Hematopoietic multipotent progenitor cell treated with erythropoietin and hydrocortisone succinate and interleukin-3 and kit ligand, for 6 days (in vitro differentiated cells): ENCODE data around the gene OSMR.
A peak's percentile ranks its signal among the peaks of the same experiment; 100 is the strongest.

Source experiments
- DNase-seq: peaks from one replicate; pipeline ENCODE4 v3.0.0-alpha.2; 2015

OSMR gene

DNA sequence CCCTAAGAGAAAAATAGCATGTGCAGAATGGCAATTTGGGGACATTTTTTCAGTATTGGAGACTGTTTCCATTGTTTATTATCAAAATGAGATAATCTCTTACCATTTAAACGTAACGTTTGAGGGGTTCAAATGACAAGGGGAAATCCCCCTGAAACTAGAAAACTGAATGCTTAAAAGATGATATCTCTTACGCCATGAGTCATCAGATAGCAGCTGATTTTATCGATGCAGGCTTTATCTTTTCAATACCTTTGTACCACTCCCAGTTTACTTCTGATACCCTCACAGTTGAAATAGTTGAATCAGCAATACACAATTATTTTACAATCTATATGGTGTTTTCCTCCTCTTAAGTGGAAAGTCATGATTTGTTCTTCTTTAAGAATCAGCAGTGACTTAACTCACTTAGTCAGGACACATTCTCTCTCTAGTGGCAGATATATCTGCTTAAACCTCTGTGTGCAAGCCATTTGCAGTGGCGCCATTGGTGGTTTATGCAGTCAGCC is 29.2 kb downstream of the OSMR start:
- no peak for DNase-seq

DNA sequence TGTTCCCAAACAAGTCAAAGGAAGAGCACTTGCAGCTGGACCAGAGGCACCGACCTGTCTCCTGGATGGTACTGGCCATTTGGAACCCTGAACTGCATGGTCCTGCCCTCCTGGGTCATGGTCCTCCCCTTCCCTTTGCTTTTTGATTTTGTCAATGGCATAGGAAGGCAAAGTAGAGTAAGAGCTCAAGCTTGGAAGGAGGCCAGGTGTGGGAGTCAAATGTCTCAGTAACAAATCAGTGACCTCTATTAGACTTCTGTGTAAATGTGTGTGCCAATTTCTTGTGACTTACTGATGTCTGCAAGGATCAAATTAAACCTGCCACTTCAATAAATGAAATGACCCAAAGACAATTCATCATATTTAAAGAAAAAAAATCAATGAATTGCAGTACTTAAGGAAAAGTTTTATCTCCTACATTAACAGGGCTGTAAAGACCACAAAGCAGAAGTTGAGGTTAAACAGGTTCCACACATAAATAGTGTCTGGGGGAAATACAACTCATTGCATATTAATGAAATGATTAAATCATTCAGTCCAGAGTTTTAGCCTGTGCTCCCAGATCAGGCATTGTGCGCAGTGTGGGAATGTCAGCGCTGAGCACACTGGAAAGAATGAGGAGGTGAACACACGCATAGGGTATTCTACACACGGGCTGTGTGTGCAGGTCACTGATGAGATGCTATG is 32.7 kb downstream of the OSMR start:
- DNase-seq: peak; percentile 10

DNA sequence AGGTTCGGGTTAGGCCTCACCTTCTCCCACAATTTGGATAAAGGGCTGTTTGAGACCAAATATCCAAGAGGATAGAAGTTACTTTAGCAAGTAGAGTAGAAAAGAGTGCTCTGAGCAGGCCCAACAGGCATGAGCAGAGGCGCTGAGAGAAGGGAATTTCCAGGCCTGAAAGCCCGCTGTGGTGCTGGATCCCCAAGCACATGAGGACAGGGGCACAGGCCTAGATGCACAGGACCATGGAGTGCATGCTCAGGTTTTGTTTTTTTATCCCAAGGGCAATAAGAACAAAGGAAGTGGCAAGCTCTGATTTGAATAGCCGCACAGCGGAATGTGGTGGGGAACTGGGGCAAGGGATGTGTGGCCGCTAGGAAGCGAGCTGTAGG is 33.3 kb downstream of the OSMR start:
- DNase-seq: no peak

DNA sequence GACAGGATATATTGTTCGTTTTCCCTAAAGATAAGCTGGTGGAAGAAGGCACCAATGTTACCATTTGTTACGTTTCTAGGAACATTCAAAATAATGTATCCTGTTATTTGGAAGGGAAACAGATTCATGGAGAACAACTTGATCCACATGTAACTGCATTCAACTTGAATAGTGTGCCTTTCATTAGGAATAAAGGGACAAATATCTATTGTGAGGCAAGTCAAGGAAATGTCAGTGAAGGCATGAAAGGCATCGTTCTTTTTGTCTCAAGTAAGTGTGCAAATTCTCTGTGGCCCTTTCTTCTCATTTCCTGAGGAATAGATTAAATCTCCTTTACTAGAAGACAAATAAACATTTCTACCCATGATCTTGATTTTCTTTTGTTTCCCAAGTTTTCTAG is 38.0 kb downstream of the OSMR start:
- DNase-seq: no peak

DNA sequence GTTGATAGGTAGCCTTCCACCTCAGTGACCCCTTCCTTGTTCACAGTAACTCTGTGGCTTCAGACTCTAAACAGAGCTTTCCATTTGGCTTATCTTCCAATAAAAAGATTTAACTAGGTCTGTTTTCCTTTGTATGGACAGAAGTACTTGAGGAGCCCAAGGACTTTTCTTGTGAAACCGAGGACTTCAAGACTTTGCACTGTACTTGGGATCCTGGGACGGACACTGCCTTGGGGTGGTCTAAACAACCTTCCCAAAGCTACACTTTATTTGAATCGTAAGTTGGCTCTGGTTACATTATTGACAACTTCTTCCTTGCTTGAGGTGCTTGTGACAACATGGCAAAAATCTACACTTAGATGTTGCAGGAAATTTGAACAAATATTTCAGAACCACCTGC is 39.4 kb downstream of the OSMR start:
- DNase-seq: no peak

DNA sequence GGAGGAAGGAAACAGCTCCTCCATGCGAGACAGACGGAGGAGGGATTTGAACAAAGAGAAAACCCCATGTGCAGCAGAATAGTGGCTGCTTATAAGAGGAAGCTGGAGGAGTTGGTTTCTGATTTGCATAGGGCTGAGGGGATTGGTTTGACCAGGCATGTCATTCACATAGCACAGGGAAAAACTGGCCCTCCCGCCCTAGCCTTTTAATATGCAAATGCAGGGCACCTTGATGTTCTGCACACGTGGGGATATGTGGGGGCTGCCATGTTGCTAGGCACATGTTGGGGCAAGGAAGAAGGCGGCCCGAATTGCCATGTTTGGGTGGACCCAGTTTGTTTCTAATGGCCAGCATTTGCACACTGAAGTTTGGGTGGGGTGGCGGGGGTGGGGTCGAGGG is 42.2 kb downstream of the OSMR start:
- DNase-seq: peak; percentile 2

DNA sequence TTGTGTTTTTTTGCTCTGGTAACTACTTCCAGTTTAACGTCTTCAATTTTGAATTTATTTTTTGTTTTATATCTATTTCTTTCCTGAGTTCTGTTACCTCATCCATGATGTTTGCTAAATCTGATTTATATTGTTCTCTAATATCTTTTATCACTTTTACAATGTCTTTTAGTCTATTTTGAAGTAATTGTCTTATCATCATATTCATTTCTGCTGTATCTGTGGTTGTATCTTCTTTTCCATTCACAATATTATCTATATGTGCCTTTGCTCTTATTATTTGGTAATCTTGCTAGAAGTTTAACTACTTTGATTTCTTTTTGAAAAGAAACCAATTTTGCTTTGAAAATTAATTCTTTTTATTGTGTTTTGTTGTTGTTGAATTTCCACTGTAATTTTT is 43.6 kb downstream of the OSMR start:
- no peak for DNase-seq

DNA sequence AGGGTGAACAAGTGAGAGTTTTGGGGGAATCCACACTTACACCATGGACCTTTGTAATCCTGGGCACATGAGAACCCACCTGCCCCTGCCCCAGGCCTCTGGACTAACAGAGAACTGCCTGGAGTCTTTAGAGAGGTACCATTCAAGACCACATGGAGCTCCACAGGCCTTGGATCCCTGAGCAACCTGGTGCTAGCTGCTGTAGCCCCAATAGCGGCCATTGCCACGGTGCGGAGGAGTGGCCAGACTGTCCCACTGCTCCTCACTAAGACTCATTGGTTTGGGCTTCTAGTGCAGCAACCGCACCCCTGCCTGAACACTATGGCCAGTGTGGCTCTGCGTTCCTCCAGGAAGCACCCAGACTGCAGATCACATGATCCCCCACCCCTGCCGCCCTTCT is 45.8 kb downstream of the OSMR start:
- DNase-seq: no peak

DNA sequence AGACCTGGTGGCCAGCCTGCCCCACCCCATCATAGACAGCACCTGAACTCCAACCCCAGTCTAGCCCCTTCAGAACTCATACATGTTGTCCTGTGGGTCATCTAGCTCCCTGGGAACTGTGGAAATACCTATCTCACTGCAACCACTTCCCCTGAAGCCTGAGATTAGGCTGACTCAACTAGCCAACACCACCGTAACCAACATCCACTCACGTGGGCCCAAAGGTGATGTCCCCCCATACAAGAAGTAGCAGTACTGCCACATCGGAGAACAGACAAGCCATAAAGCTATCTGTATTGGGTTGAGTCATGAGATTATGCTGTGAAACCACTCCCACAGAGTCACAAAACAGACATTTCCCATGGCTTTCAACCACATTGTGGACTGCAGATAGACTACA is 46.6 kb downstream of the OSMR start:
- no peak for DNase-seq

DNA sequence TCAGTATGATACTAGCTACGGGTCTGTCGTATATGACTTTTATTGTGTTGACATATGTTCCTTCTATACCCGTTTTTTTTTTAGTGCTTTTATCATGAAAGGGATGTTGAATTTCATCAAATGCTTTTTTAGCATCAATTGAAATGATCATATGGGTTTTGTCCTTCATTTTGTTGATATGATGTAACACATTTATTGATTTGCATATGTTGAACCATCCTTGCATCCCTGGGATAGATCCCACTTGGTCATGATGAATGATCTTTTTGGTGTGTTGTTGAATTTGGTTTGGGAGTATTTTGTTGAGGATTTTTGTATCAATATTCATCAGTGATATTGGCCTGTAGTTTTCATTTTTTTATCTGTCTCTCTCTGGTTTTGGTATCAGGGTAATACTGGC is 50.9 kb downstream of the OSMR start:
- no peak for DNase-seq

DNA sequence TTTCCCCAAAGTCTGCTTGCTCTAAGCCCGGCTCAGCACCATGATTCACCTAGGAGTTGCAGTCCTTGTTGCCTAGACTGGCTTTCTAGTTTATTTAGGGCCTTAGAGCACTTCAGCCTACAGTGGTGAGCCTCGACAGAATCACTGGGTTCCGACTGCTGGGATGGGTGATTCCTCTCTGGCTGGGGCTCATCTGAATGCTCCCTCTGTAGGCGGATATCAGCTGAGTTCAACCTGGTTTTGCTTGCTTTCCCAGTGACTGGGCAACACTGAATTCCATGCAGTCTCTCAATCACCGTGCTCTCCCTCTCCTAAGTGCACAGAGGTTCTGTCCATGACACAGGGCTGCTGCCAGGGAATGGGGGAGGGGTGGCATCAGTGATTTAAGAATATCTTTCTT is 54.1 kb downstream of the OSMR start:
- no peak for DNase-seq

DNA sequence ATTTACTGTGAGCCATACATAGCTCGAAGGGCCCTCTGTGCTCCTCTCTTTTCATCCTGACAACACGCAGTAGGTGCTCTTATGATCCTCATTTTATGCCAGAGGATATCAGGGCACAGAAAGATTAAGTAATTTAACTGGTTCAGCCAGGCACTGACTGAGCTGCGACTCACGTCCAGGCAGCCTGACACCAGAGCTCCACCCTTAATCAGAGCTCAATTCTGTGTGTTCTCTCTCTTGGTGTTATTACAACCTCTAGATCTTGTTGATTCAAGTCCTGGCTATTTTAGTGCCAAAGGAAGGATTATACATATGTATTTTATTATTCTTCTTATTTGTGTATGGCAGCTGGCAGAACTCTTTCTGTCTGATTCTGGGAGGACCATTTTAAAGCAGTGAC is 59.7 kb downstream of the OSMR start:
- DNase-seq: no peak

DNA sequence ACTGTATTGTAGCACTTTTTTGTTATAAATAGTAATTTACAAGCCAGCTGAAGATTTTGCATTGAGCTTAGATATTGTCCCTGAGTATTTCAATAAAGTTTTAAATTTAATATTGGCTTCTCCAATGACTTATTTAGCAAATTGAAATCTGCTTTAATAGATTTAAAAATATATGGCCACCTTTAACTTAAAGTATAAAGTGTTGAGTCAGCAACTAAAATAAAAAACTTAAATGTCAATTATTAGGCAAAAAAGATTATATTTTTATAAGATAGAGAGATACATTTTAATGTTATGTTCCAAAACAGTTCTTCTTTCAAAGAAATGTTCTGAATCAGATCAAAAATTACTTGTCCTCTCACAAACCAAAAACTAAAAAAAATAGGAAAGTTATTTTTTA is 60.7 kb downstream of the OSMR start:
- no peak for DNase-seq

DNA sequence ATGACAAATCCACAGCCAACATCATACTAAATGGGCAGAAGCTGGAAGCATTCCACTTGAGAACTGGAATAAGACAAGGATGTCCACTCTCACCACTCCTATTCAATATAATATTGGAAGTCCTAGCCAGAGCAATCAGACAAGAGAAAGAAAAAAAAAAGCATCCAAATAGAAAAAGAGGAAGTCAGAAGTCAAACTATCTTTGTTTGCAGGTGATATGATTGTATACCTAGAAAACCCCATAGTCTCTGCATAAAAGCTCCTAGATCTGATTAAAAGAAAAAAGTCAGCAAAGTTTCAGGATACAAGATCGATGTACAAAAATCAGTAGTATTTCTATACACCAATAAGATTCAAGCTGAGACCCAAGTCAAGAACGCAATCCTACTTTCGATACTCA is 66.1 kb downstream of the OSMR start:
- no peak for DNase-seq

DNA sequence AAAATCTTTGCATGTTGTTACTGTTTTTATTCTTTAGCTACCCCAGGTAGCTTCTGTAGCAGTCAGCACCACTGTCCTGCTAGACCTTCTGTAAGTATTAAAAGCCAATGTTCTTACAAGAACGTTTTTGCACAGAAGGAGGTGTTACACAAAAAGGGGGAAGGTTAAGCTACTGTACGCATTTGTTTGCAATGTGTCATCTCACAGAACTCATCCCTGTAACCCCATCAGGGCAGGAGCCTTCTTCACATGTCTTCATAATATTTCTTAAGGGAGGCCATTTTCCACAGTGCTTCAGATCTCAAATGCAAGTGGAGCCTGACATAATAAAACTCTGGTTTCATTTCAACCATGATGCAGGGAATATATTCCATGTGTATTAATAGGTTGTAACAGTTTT is 67.9 kb downstream of the OSMR start:
- DNase-seq: no peak

DNA sequence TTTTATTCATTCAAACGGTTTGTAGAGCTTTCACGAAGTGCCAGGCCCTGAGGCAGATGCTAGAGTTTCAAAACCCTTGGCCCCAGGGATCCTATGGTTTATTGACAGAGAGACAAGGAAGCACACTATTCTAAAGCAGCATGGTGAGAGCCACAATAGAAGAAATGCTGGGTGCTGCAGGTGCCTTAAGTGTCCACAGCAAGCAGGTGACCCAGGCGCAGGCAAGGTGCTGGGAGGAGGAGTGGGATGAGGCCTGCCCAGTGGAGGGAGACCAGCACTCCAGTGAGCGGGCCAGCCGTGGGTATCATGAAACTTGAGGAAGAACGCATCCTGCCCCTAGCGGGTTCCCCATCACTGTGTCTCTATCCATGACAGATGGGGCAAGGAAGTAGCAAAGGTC is 71.0 kb downstream of the OSMR start:
- no peak for DNase-seq

DNA sequence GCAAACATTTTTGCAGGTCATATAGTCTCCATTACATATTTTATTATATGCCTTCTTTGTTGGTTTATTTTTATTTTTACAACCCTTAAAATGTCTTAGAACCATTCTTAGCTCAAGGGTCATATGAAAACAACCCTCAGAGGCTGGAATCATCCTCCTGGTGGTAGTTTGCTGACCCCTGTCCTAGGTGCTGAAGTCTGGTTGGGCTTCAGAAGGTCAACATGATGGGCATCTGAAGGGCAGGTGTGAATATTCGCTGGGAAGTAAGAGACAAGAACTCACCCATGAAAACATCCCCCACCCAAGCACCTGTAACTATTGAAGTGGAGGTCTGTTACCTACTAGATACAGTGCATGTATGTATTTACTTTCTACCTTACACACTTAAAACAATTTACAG is 75.4 kb downstream of the OSMR start:
- DNase-seq: peak; percentile 42

DNA sequence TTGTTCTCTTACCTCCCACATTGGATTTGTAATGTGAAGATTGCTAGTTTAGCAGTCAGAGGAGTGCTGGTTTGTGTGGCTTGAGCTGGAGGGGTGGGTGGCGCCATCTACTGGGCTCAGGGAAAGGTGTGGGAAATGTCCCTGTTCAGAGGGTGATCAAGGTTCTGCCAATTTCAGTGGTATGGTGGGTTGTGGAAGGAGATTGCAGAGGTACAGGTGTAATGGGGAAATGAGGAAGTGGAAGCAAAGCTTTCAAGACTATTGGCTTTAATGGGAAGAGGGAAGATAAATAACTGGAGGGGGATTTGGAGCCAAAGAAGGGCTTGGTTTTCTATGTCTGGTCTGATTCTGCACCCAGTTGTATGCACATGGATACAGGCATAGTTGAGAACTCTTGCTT is 76.4 kb downstream of the OSMR start:
- DNase-seq: peak; percentile 67

DNA sequence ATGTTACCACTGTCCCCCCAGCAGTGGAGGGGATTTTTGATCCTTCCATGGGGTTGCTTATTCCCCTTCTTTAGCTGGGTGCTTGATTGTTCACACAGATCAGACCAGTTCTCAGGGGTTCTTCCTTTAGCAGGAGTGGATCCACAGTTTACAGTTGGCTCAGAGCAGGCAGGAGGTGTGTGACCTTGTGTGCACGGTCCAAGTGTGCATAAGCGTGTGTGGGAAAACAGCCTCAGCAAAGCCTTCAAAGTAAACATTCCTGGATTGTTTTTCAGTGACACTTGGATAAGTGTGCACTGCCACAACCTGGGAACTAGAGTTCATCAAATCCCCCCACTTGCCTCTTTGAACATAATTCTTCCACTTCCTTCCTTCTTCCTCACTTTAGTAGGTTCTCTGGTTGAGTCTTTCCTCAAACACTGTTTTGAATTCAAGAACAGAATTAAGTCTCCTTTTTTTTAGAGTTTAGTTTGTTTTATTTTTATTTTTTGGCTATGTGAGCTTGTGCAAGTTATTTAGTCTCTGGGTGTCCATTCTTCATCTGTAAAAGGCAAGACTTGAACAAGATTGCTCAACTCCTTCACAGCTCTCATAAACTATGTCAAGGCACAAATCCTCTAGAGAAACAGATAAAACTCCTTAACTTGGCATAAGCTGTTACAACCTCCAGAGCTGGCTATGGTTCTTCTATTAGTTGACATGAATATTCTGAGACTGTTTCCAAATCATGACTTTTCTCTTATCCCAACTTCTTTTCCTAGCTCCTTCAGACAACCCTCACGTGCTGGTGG is 78.0 kb downstream of the OSMR start:
- no peak for DNase-seq

DNA sequence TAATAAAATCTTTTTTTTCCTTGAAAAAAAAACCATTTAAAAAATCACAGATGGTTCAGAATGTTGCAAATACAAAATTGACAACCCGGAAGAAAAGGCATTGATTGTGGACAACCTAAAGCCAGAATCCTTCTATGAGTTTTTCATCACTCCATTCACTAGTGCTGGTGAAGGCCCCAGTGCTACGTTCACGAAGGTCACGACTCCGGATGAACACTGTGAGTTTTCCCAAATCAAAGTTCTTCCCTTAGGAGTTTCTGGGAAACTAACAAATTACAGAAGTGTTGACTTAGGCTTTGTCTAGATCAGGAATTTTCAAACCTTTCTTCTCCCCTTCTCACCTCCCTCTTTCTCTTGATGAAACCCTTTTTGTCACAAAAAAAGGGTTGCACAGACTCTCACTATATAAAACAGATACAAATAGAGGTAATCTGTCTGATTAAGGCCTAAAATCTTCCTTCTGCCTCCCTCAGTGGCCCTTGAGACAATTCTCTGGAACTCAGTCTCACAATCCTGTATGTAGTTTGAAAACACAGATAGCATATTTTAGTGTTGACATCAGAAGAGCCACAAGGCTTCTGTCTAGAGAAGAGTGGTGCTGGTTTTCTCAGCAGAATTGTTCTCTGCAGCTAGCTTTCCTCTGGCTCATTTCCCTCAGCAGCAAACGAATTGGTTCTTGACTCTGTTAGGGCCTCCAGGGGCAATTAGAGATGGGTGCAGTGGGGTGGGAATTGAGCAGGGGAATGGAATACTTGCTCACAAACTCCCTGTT is 79.5 kb downstream of the OSMR start:
- DNase-seq: no peak

DNA sequence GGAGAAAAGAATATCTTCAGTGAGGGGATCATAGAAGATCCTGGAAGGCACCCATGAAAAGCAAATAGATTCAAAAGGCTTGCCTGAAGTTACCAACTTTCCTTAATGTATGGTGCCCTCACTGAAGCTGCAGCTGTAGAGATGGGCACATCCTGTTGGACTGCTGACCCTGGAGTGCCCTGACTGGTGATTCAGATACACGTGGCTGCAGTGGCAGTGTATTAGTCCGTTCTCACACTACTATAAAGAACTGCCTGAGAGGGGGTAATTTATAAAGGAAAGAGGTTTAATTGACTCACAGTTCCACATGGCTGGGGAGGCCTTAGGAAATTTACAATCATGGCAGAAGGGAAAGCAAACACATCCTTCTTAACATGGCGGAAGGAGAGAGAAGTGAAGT is 80.3 kb downstream of the OSMR start:
- DNase-seq: no peak

DNA sequence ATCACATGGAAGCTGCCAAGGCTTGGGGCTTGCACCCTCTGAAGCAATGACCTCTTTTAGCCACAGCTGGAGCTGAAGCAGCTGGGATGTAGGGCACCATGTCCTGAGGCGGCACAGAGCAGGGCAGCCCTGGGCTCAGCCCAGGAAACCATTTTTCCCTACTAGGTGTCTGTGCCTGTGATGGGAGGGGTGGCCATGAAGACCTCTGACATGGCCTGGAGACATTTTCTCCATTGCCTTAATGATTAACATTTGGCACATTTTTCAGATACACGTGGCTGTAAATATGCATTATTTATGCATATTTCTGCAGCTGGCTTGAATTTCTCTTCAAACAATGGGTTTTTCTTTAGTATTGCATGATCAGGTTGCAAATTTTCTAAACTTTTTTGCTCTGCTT is 81.7 kb downstream of the OSMR start:
- no peak for DNase-seq

DNA sequence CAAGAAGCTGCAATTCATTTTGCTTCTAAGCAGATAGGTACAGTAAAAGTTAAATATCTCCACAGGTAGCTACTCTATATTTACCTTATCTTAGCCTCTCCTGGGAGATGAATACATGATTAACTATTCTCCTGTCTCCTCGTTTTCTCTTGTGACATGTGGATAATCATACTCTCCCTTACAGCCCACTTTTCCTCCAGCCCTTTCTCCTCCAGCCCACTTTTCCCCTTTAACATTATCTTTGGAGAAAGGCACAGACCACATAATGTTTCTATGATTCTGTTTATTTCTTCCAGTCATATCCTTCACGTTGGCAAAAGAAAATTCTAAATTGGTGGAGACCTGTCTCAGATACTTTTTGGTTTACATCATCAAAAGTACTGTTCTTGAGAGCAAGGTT is 84.0 kb downstream of the OSMR start:
- no peak for DNase-seq

DNA sequence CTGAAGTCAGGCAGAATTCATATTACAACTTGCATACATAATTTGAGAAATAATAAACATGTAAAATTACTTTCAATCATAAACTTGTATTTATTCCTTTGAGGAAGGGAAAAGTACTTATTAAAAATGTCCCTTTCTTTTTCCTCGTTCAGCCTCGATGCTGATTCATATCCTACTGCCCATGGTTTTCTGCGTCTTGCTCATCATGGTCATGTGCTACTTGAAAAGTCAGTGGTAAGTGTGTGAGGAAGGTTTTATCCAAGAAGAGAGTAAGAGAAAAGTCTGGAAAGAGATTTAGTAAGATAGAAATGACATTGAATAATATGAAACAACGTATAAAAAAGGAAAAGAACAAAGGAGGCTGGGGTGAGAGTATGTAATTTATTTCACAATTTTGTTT is 85.9 kb downstream of the OSMR start:
- no peak for DNase-seq
